Measurements from ENCODE around the gene CEACAM19. TPM values are rescaled to one million over a fixed set of nuclear protein-coding genes. Genes with fewer than 3 reads are reported as not detected.

CEACAM19 gene
- total RNA-seq, 4 donors from 2014 or later = 2.3 to 7.6 (median 4.6) TPM

DNA sequence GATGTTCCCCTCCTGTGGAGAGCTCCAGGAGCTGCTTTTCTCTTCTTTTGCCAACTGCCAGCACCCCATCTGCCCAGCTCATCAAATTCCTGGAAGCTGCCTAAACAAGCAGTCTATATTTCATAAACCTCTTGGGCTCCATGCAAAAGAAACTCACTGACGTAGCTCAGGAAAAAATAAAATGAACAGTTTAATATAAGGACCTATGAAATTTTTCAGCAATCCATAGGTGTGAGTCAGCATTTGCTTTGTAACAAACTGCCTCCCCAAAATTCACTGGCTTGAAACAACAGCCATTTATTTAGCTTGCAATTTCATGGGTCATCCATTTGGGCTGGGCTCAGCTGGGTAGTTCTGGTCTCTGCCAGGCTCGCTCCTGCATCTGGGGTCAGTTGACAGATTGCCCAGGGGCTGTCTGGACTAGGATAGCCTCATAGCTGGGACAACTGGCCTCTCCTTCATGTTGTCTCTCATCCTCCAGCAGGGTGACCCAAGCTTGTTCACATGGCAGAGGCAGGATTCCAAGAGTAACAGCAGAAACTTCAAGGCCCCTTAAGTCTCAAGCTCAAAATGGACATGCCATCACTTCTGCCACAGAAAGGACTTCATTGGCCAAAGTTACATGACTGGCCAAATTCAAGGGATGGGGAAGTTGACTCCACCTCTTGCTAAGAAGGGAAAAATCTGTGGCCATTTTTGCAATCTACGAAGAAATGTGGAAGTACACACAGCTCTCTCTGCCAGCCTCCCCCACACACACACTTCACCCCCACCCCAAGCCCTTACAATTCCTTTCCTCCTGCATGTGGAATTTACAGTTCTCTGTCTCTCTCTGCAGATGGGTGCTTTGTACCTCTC is 35.5 kb upstream of the CEACAM19 start:
- TF ChIP-seq, protein P1, sequence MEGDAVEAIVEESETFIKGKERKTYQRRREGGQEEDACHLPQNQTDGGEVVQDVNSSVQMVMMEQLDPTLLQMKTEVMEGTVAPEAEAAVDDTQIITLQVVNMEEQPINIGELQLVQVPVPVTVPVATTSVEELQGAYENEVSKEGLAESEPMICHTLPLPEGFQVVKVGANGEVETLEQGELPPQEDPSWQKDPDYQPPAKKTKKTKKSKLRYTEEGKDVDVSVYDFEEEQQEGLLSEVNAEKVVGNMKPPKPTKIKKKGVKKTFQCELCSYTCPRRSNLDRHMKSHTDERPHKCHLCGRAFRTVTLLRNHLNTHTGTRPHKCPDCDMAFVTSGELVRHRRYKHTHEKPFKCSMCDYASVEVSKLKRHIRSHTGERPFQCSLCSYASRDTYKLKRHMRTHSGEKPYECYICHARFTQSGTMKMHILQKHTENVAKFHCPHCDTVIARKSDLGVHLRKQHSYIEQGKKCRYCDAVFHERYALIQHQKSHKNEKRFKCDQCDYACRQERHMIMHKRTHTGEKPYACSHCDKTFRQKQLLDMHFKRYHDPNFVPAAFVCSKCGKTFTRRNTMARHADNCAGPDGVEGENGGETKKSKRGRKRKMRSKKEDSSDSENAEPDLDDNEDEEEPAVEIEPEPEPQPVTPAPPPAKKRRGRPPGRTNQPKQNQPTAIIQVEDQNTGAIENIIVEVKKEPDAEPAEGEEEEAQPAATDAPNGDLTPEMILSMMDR (IDR thresholded peaks at IDR 0.05) = no peak
- no peak for TF ChIP-seq POLR2A (IDR thresholded peaks at IDR 0.05)
- Histone ChIP-seq H3K27me3 (peaks cover 0 to 4% (median 0%) of the 10 kb centered on the region in 4 donors), H3K27ac (no peak overlapping the region), H3K4me3 (no peak overlapping the region), H3K4me1 (no peaks in the 10 kb centered on the region), H3K9me3 (no peaks in the 10 kb centered on the region), H3K36me3 (no peaks in the 10 kb centered on the region)
- 62 to 81% methylated on average over 2 to 3 of the region's 3 CpGs for WGBS, 2 donors
- intact Hi-C loops (cut with DNase I) = no loop called here
- DNase-seq = no peak

DNA sequence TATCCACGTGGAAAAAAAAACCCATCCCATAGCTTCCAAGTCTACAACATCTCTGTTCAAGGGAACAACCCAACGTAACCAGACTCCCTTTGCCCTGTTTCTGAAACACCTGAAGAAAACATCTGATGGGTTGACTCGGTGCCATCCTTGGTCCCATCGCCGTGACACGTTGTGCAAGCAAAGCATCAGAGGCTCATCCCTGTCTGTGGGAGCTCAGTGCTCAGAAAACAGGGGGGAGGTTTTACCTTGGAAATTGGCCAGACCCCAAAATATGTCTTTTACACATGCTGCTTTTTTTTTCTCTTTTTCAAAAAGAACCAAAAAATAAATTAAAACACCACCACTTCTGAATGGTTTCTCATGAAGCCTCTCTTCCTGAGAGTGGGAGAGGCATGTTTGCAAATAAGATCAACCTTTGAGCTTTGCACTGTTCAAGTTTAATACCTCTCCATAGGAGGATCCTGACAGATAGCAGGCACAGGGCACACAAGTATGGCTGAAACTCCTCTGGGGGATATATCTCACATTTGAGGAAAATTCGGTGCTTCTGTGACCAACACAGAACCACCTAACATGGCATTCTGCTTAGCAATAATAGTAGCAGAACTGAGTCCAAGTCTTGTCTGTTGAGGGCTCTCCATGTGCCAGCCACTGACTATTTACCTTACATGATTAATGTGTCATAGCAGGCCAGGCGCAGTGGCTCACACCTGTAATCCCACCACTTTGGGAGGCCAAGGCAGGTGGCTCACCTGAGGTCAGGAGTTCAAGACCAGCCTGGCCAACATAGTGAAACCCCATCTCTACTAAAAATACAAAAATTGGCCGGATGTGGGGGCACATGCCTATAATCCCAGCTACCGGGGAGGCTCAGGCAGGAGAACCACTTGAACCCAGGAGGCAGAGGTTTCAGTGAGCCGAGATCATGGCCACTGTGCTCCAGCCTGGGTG is 34.6 kb upstream of the CEACAM19 start:
- 60 to 65% methylated on average over 7 to 9 of the region's 11 CpGs for WGBS, 2 donors
- H3K4me3 ChIP-seq = no peak overlapping the region
- no peak for TF ChIP-seq POLR2A (IDR thresholded peaks at IDR 0.05)
- TF ChIP-seq, protein P1 (IDR thresholded peaks at IDR 0.05) = no peak

DNA sequence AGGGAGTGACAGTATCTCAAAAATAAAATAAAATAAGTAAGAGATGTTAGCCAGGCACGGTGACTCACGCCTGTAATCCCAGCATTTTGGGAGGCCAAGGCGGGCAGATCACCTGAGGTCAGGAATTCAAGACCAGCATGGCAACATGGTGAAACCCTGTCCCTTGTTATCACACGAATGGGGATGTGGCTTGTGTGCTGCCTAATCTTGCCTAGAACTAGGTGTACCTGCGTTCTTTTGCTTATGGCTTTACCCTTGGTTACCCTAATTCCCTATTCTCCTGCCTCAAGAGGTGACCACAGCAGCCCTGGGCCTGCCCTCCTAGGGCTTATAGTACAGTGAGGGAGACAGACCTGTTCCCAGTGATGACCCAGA is 33.9 kb upstream of the CEACAM19 start:
- H3K36me3 ChIP-seq = no peaks in the 10 kb centered on the region
- no peak overlapping the region for H3K4me3 ChIP-seq
- 64 to 66% methylated on average over 4 to 5 of the region's 5 CpGs for WGBS, 2 donors
- DNase-seq = no peak
- peaks cover 0 to 4% (median 0%) of the 10 kb centered on the region in 4 donors for H3K27me3 ChIP-seq
- intact Hi-C loops (cut with DNase I) = no loop called here
- no peak for TF ChIP-seq POLR2A (IDR thresholded peaks at IDR 0.05)
- TF ChIP-seq, protein P1 (IDR thresholded peaks at IDR 0.05) = no peak
- H3K9me3 ChIP-seq = no peaks in the 10 kb centered on the region
- H3K27ac ChIP-seq = no peak overlapping the region
- H3K4me1 ChIP-seq = no peaks in the 10 kb centered on the region

More for the DNA sequence above, 34.6 kb upstream of the CEACAM19 start:
- Histone ChIP-seq H3K4me1 (no peaks in the 10 kb centered on the region), H3K36me3 (no peaks in the 10 kb centered on the region), H3K27me3 (peaks cover 0 to 4% (median 0%) of the 10 kb centered on the region in 4 donors), H3K9me3 (no peaks in the 10 kb centered on the region), H3K27ac (no peak overlapping the region)
- intact Hi-C loops (cut with DNase I) = no loop called here
- DNase-seq = no peak

DNA sequence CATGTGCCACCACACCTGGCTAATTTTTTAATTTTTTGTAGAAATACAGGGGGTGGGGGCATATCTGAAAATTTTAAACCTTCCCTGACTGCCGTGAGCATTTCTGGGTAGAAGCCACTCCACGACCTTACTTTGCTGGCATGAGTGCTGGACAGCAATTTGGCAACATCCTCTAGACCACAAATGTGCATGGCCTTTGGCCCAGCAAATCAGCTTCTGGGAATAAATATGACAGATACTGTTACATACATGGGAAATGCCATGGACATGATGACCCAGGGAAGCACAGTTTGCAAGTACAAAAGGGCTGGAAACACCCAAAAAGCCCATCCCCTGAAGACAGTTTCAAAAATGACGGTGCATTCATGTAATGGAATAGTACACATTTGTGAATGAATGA is 30.8 kb upstream of the CEACAM19 start:
- Histone ChIP-seq H3K36me3 (no peaks in the 10 kb centered on the region), H3K27me3 (no peaks in the 10 kb centered on the region), H3K4me1 (peaks cover 0 to 15% (median 0%) of the 10 kb centered on the region in 3 donors), H3K4me3 (no peak overlapping the region), H3K27ac (no peak overlapping the region), H3K9me3 (no peaks in the 10 kb centered on the region)
- DNase-seq = no peak
- WGBS, 2 donors = 39 to 56% methylated on average over 2 to 3 of the region's 3 CpGs
- TF ChIP-seq, protein P1 (IDR thresholded peaks at IDR 0.05) = no peak
- no peak for TF ChIP-seq POLR2A (IDR thresholded peaks at IDR 0.05)
- intact Hi-C loops (cut with DNase I) = no loop called here
